Heart left ventricle (tissue), 16 donors: ENCODE measurements around the gene RREB1. TPM values are rescaled to one million over a fixed set of nuclear protein-coding genes. Genes with fewer than 3 reads are reported as not detected.

Experiments used
- ATAC-seq, 4 donors: fragments of 200-7000 bp; cut with Tn5 transposase; one replicate each; pipeline ENCODE4 v1.9.1; 2020 to 2022; ENCODE audit warnings: moderate library complexity in 4 of 4, mild to moderate bottlenecking in 3 of 4, moderate number of reproducible peaks in 1 of 4
- DNase-seq, 5 donors: peaks; one replicate each; pipeline ENCODE4 v3.0.0-alpha.2; 2020
- H3K27ac ChIP-seq, 12 donors: fragments of 200-600 bp; sonication (generic) in 4 of 12; one replicate each; pipeline versions ENCODE4 v1.5.0 to v1.8.0; 2016 to 2022; ENCODE audit warnings: mild to moderate bottlenecking in 2 of 12
- H3K27me3 ChIP-seq, 9 donors: fragments of 200-600 bp; sonication (generic) in 2 of 9; one replicate each; pipeline versions ENCODE4 v1.5.1 to v1.8.0; 2016 to 2022; ENCODE audit warnings: mild to moderate bottlenecking in 3 of 9
- H3K36me3 ChIP-seq, 9 donors: fragments of 200-600 bp; sonication (generic) in 2 of 9; one replicate each; pipeline versions ENCODE4 v1.5.0 to v1.8.0; 2018 to 2022; ENCODE audit warnings: mild to moderate bottlenecking in 2 of 9
- H3K4me1 ChIP-seq, 12 donors: fragments of 200-600 bp; sonication (generic) in 4 of 12; one replicate each; pipeline versions ENCODE4 v1.5.0 to v1.8.0; 2016 to 2022; ENCODE audit warnings: mild to moderate bottlenecking in 3 of 12
- H3K4me3 ChIP-seq, 12 donors: fragments of 200-600 bp; sonication (generic) in 4 of 12; one replicate each; pipeline versions ENCODE4 v1.5.0 to v1.8.0; 2017 to 2022; ENCODE audit warnings: mild to moderate bottlenecking in 9 of 12, moderate library complexity in 4 of 12
- H3K9me3 ChIP-seq, 12 donors: fragments of 200-600 bp; sonication (generic) in 4 of 12; one replicate each; pipeline versions ENCODE4 v1.5.0 to v1.8.0; 2016 to 2022; ENCODE audit warnings: mild to moderate bottlenecking in 1 of 12
- CTCF ChIP-seq, 12 donors: fragments of 200-600 bp; sonication (generic) in 4 of 12; IDR thresholded peaks; one replicate each; pipeline versions ENCODE4 v1.5.0 to v1.8.0; 2018 to 2022; ENCODE audit warnings: antibody characterized with exemption in 12 of 12, mild to moderate bottlenecking in 5 of 12
- POLR2A ChIP-seq, 2 donors: fragments of 450-650 bp; IDR thresholded peaks; one replicate each; pipeline ENCODE4 v1.6.1; 2017; ENCODE audit warnings: antibody characterized with exemption in 2 of 2, mild to moderate bottlenecking in 2 of 2, moderate library complexity in 2 of 2
- WGBS, 4 donors: extraction: QIAGEN DNeasy Blood & Tissue Kit in 2 of 4; methylation state at CpG; one replicate each; pipeline versions ENCODE4 v1.1.5 to v1.1.7; 2013 to 2018; 5-methylcytosine and 5-hydroxymethylcytosine counted together
- intact Hi-C, 10 donors: fragments of 100-400 bp; cut with DNase I; formaldehyde crosslinking; loops; one replicate each; pipeline versions ENCODE4 v1.11.1 to v1.14.2; 2022
- polyA plus RNA-seq, 2 donors: library from polyadenylated mRNA; stranded (reverse); fragments of 200-250 nt; gene quantifications; one replicate each; pipeline ENCODE4 v1.2.3, GENCODE V29; 2013
- total RNA-seq, 9 donors: library from RNA; depleted of rRNA in 2 of 9; stranded (reverse); fragments of >200 nt in 2 of 9; fragmentation: NEBNext Ultra II Directional in 3 of 9; extraction: Animal tissue kit (Norgen Biotek cat#: 25700) in 3 of 9; gene quantifications; one replicate each; pipeline versions ENCODE4 v1.1.0 to v1.2.4, GENCODE V29; 2016 to 2023
- donor health status: ischemic (EF 13 %, LVEDD 7.1; RV severe dilation, severe dysfunction).
- donor health status: healthy with polysubstance abuse.
- donor health status: DM: no; HTN: yes; CAD: no.
- donor health status: DM: no; HTN: no; CAD: no.
- donor health status: ischemic (EF 25% LVEDD 6.9; RV normal size, moderate dysfunction).
- donor health status: ischemic (EF 25% LVEDD 5.7; RV mildly dilated, moderate dysfunction).
- donor health status: healthy.
- donor health status: DM: yes; HTN: yes; CAD: no.
- donor health status: ischemic (EF 35%, LVEDD 5.7; RV mildly dilated, moderate dysfunction).
- donor health status: nonischemic (EF 11% LVEDD 7.7; RV severe dilation, severe dysfunction).
- donor health status: DM: yes; HTN: yes; CAD: no.
- donor health status: PGD.
- donor health status: ischemic (EF 29% LVEDD 5.4; RV normal size, mild dysfunction).
- donor health status: nonischemic (EF 23%, LVEDD 6.1; RV moderate dilation, normal function).

Gene RREB1
- total and polyA plus RNA-seq, 11 donors, result 8.7 to 49.4 (median 35.7) TPM

GRCh38 chr6:7190791-7191190 is 83.0 kb downstream of the RREB1 start:
- no peak for ATAC-seq
- 85 to 91% (median 88%) methylated on average over 2 of the region's 2 CpGs for WGBS, 4 donors
- Histone ChIP-seq H3K27ac (no peak overlapping the region), H3K4me1 (peaks cover 0 to 33% (median under 1%) of the 10 kb centered on the region in 12 donors), H3K4me3 (no peak overlapping the region), H3K9me3 (no peaks in the 10 kb centered on the region), H3K27me3 (no peaks in the 10 kb centered on the region), H3K36me3 (peaks cover 0 to 97% (median 62%) of the 10 kb centered on the region in 9 donors)
- intact Hi-C loops, result no loop called here
- DNase-seq, result no peak
- no peak for TF ChIP-seq POLR2A (IDR thresholded peaks at IDR 0.05)
- TF ChIP-seq CTCF (IDR thresholded peaks at IDR 0.05), result no peak

- Histone ChIP-seq H3K9me3 (no peaks in the 10 kb centered on the region), H3K4me3 (no peak overlapping the region), H3K36me3 (peaks cover 0 to 84% (median 54%) of the 10 kb centered on the region in 9 donors), H3K27me3 (no peaks in the 10 kb centered on the region), H3K27ac (no peak overlapping the region), H3K4me1 (peaks cover 0 to 31% (median 6%) of the 10 kb centered on the region in 12 donors)
- intact Hi-C loops, result no loop called here
- WGBS, 4 donors, result 95 to 99% (median 98%) methylated on average over 2 of the region's 2 CpGs
- DNase-seq (no peak), ATAC-seq (no peak)
- TF ChIP-seq POLR2A (IDR thresholded peaks at IDR 0.05) (no peak), CTCF (IDR thresholded peaks at IDR 0.05) (no peak)
Measured at GRCh38 chr6:7193122-7193521, 85.4 kb downstream of the RREB1 start.

GRCh38 chr6:7194657-7195056 is 86.9 kb downstream of the RREB1 start:
- intact Hi-C loops, result no loop called here
- Histone ChIP-seq H3K27me3 (no peaks in the 10 kb centered on the region), H3K27ac (no peak overlapping the region), H3K36me3 (peaks cover 0 to 82% (median 42%) of the 10 kb centered on the region in 9 donors), H3K4me1 (peaks cover 0 to 35% (median 6%) of the 10 kb centered on the region in 12 donors), H3K9me3 (no peaks in the 10 kb centered on the region), H3K4me3 (no peak overlapping the region)
- DNase-seq, result no peak
- WGBS, 4 donors, result 94 to 96% (median 95%) methylated on average over 3 of the region's 3 CpGs
- TF ChIP-seq CTCF (IDR thresholded peaks at IDR 0.05), result no peak
- ATAC-seq, result no peak

- DNase-seq, result no peak
- WGBS, 4 donors, result 74 to 81% (median 78%) methylated on average over 9 of the region's 9 CpGs
- TF ChIP-seq POLR2A (IDR thresholded peaks at IDR 0.05), result no peak
- TF ChIP-seq CTCF (IDR thresholded peaks at IDR 0.05), result no peak
- intact Hi-C loops, result no loop called here
- Histone ChIP-seq H3K27me3 (no peaks in the 10 kb centered on the region), H3K4me3 (no peak overlapping the region), H3K27ac (no peak overlapping the region), H3K36me3 (peaks cover 0 to 73% (median 33%) of the 10 kb centered on the region in 9 donors), H3K9me3 (no peaks in the 10 kb centered on the region), H3K4me1 (peaks cover 0 to 40% (median 6%) of the 10 kb centered on the region in 12 donors)
- ATAC-seq, result peak in 2 of 4 donors; percentile 16 to 34
Measured at GRCh38 chr6:7195339-7196018, 87.7 kb downstream of the RREB1 start.
